Retinal pigment epithelial cell (primary cell): ENCODE measurements around the gene CCDC40.

Experiments
- DNase-seq: peaks from one replicate; pipeline ENCODE4 v3.0.0-alpha.2; 2010; ENCODE audit warnings: low read depth
- H3K4me3 ChIP-seq: 2 replicates; pipeline ENCODE4 v1.5.1; 2011; ENCODE audit warnings: mild to moderate bottlenecking, low read length, control low read depth, moderate library complexity
- TF ChIP-seq, protein P1 (sequence below): conservative IDR thresholded peaks from 2 replicates; pipeline ENCODE4 v1.5.1; 2011; ENCODE audit warnings: low read depth, low read length, control low read depth, inconsistent platforms

The CCDC40 gene

DNA sequence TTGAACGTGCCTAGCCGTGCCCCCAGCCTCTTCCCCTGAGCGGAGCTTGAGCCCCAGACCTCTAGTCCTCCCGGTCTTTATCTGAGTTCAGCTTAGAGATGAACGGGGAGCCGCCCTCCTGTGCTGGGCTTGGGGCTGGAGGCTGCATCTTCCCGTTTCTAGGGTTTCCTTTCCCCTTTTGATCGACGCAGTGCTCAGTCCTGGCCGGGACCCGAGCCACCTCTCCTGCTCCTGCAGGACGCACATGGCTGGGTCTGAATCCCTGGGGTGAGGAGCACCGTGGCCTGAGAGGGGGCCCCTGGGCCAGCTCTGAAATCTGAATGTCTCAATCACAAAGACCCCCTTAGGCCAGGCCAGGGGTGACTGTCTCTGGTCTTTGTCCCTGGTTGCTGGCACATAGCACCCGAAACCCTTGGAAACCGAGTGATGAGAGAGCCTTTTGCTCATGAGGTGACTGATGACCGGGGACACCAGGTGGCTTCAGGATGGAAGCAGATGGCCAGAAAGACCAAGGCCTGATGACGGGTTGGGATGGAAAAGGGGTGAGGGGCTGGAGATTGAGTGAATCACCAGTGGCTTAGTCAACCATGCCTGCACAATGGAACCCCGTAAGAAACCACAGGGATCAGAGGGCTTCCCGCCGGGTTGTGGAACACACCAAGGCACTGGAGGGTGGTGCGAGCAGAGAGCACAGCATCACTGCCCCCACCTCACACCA, 65.7 kb downstream of the CCDC40 start:
- DNase-seq: no peak
- TF ChIP-seq, protein P1, sequence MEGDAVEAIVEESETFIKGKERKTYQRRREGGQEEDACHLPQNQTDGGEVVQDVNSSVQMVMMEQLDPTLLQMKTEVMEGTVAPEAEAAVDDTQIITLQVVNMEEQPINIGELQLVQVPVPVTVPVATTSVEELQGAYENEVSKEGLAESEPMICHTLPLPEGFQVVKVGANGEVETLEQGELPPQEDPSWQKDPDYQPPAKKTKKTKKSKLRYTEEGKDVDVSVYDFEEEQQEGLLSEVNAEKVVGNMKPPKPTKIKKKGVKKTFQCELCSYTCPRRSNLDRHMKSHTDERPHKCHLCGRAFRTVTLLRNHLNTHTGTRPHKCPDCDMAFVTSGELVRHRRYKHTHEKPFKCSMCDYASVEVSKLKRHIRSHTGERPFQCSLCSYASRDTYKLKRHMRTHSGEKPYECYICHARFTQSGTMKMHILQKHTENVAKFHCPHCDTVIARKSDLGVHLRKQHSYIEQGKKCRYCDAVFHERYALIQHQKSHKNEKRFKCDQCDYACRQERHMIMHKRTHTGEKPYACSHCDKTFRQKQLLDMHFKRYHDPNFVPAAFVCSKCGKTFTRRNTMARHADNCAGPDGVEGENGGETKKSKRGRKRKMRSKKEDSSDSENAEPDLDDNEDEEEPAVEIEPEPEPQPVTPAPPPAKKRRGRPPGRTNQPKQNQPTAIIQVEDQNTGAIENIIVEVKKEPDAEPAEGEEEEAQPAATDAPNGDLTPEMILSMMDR: no peak
- H3K4me3 ChIP-seq: peak overlapping the region; percentile 86

DNA sequence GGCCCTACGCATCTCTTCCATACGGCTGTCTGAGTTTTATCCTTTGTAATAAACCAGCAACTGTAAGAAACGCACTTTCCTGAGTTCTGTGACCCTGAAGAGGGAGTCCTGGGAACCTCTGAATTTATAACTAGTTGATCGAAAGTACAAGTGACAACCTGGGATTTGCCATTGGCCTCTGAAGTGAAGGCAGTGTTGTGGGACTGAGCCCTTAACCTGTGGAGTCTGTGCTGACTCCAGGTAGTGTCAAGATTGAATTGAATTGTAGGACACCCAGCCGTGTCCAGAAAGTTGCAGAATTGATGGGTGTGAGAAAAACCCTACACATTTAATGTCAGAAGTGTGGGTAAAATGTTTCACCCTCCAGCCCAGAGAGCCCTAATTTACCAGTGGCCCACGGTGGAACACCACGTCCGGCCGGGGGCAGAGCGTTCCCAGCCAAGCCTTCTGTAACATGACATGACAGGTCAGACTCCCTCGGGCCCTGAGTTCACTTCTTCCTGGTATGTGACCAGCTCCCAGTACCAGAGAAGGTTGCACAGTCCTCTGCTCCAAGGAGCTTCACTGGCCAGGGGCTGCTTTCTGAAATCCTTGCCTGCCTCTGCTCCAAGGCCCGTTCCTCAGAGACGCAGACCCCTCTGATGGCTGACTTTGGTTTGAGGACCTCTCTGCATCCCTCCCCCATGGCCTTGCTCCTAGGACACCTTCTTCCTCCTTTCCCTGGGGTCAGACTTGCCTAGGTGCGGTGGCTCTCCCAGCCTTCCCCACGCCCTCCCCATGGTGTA, 66.4 kb downstream of the CCDC40 start:
- no peak for DNase-seq
- TF ChIP-seq, protein P1: no peak
- no peak overlapping the region for H3K4me3 ChIP-seq

GRCh38 chr17:80103449-80104085, 67.1 kb downstream of the CCDC40 start:
- no peak overlapping the region for H3K4me3 ChIP-seq
- DNase-seq: no peak
- TF ChIP-seq, protein P1: no peak

- TF ChIP-seq, protein P1: no peak
- no peak for DNase-seq
- H3K4me3 ChIP-seq: no peak overlapping the region
Observed at GRCh38 chr17:80104321-80104955, 68.0 kb downstream of the CCDC40 start.

- no peak for DNase-seq
- H3K4me3 ChIP-seq: no peak overlapping the region
- TF ChIP-seq, protein P1: no peak
Observed at GRCh38 chr17:80104956-80105375, 68.5 kb downstream of the CCDC40 start.

- TF ChIP-seq, protein P1: no peak
- H3K4me3 ChIP-seq: no peak overlapping the region
- DNase-seq: no peak
Observed at GRCh38 chr17:80105762-80106161, 69.3 kb downstream of the CCDC40 start.
